Stimulated activated CD8-positive, alpha-beta memory T cell treated with anti-CD3 and anti-CD28 coated beads, Interleukin-15, amount 100 ng/mL, for 48 hours (primary cell): ENCODE data around the gene ZNF438.

Experiments used
- DNase-seq, 2 donors: peaks; one replicate each; pipeline ENCODE4 v3.0.0-alpha.2; 2020; ENCODE audit warnings: low read depth in 2 of 2

The ZNF438 gene

GRCh38 chr10:30883751-30884150 lies 147.9 kb downstream of the ZNF438 start:
- DNase-seq = no peak

GRCh38 chr10:30883116-30883515 lies 148.5 kb downstream of the ZNF438 start:
- DNase-seq = no peak

- DNase-seq = no peak
Measured at GRCh38 chr10:30882281-30882680, 149.4 kb downstream of the ZNF438 start.

- DNase-seq = no peak
Measured at GRCh38 chr10:30878920-30879319, 152.7 kb downstream of the ZNF438 start.

GRCh38 chr10:30877111-30877510 lies 154.6 kb downstream of the ZNF438 start:
- no peak for DNase-seq

- no peak for DNase-seq
Measured at GRCh38 chr10:30873411-30873810, 158.3 kb downstream of the ZNF438 start.

GRCh38 chr10:30870896-30871295 lies 160.8 kb downstream of the ZNF438 start:
- no peak for DNase-seq

- DNase-seq = no peak
Measured at GRCh38 chr10:30869566-30869965, 162.1 kb downstream of the ZNF438 start.

GRCh38 chr10:30868611-30869010 lies 163.1 kb downstream of the ZNF438 start:
- DNase-seq = no peak

GRCh38 chr10:30866896-30867295 lies 164.8 kb downstream of the ZNF438 start:
- DNase-seq = no peak

GRCh38 chr10:30865141-30865926 lies 166.3 kb downstream of the ZNF438 start:
- no peak for DNase-seq

- no peak for DNase-seq
Measured at GRCh38 chr10:30863516-30864210, 168.0 kb downstream of the ZNF438 start.

- DNase-seq = no peak
Measured at GRCh38 chr10:30862486-30862885, 169.2 kb downstream of the ZNF438 start.

GRCh38 chr10:30861976-30862375 lies 169.7 kb downstream of the ZNF438 start:
- no peak for DNase-seq

GRCh38 chr10:30861221-30861620 lies 170.4 kb downstream of the ZNF438 start:
- DNase-seq = no peak

GRCh38 chr10:30858499-30858898 lies 173.2 kb downstream of the ZNF438 start:
- DNase-seq = no peak

- DNase-seq = no peak
Measured at GRCh38 chr10:30857803-30858202, 173.9 kb downstream of the ZNF438 start.

GRCh38 chr10:30855131-30855530 lies 176.5 kb downstream of the ZNF438 start:
- no peak for DNase-seq

GRCh38 chr10:30854656-30855055 lies 177.0 kb downstream of the ZNF438 start:
- no peak for DNase-seq

- DNase-seq = no peak
Measured at GRCh38 chr10:30853066-30853465, 178.6 kb downstream of the ZNF438 start.

- DNase-seq = no peak
Measured at GRCh38 chr10:30850776-30851175, 180.9 kb downstream of the ZNF438 start.

- no peak for DNase-seq
Measured at GRCh38 chr10:30849231-30850035, 182.2 kb downstream of the ZNF438 start.
